T-helper 1 cell treated with Interleukin-12 subunit alpha and Interleukin-12 subunit beta and Interleukin-4 antibody, amounts not matched to agents 30 ng/mL and 1 ng/mL, for 36 hours (primary cell): Measurements from ENCODE around the gene TCERG1L. TPM values are rescaled to one million over a fixed set of nuclear protein-coding genes. Genes with fewer than 3 reads are reported as not detected.
"Not testable (repeated sequence)": the region's sequence is repeated elsewhere in the genome, so short reads cannot be mapped to it uniquely, and the experiment has no call there.

ENCODE experiments used
- intact Hi-C: fragments of 100-400 bp; cut with micrococcal nuclease; formaldehyde crosslinking; loops from one replicate; pipeline ENCODE4 v1.15.1; 2024
- total RNA-seq: library from RNA; stranded (reverse); gene quantifications from 2 replicates; pipeline ENCODE4 v1.2.3, GENCODE V29; 2022

The TCERG1L gene
- 0.07 TPM in 1 of 2 replicates, not detected in the other for total RNA-seq

DNA sequence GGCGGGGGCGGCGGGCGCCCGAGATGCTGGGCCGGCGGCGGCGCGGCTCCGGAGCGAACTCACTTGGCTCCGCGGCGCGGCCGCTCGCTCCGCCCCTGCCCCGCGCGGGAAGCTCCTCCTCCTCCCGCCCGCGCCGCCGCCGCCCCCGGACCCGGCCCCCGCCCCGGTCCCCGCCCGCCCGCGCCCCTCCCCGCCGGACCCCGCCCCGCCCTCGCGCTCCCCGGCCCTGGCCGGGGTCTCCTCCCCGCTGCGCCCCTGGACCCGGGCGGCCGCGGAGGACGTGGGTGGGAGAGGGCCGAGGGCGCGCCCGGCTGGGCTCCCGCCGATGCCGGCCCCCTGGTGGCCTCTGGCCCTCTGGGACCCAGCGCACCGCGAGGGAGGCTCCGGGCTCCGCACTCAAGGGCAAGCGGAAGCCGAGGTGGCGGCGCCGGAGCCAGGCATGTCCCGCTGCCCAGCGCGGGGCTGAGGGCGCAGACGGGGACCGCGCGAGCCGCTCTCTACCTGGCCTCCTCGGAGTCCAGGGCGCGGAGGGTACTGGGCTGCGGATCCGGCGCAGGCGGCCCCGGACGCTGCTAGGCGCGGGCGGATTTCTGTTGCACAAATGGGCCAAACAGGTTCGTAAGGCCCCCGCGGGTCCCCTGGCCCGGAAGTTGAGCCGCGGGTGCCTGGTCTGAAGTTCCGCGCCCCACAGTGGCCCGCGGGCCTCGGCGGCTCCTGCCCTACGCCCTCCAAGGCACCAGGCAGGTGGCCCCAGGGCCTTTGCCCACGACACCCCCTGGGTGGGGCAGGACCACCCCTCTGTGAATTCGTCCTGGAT is at the start of gene TCERG1L:
Gene TCERG1L, minus strand, starts transcription at position 61 of the 817 bp plus-strand sequence. CDS start 86 bp downstream, outside the sequence.
- intact Hi-C loops: no loop called here

- intact Hi-C loops: no loop called here
Measured at GRCh38 chr10:131358741-131359442, 47.4 kb upstream of the TCERG1L start.

GRCh38 chr10:131356442-131356841 is 44.9 kb upstream of the TCERG1L start:
- intact Hi-C loops: no loop called here

DNA sequence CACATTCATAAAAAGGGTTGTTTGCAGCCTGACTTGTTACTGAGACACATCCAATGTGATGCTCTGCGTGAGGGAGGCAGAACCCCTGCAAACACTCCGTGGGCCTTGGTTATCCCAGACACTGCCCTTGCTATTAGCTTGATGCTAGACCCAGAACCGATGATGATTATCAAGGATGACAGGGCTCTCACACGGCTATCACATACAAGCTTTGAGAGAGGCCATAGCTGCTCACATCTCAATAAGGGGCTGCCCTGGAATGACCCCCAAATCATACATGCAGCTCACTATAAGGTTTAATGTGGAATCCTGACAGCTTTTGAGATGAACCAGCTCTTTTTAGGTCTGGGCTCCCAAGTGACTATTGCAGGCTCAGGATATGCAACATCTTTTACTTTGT is 44.4 kb upstream of the TCERG1L start:
- intact Hi-C loops: no loop called here

DNA sequence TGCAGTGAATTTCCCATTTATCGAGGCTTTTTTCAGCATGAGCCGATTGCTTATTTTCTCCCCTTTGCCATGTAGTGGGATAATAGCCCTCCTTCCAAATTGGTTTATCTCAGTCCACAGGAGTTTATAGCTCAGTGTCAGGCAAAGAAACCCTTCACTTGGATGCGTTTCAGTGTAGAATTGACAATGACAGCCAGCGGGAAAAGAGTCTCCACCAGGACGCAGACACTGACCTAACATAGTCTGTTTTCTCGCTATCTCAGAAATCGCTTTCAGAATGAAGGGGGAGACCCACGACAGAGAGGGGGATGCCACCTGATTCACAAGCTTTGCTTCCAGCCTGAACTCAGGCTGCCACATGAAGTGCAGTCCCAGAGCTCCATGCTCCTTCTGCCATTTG is 43.5 kb upstream of the TCERG1L start:
- intact Hi-C loops: no loop called here

- intact Hi-C loops: no loop called here
Measured at GRCh38 chr10:131354380-131354779, 42.9 kb upstream of the TCERG1L start.

DNA sequence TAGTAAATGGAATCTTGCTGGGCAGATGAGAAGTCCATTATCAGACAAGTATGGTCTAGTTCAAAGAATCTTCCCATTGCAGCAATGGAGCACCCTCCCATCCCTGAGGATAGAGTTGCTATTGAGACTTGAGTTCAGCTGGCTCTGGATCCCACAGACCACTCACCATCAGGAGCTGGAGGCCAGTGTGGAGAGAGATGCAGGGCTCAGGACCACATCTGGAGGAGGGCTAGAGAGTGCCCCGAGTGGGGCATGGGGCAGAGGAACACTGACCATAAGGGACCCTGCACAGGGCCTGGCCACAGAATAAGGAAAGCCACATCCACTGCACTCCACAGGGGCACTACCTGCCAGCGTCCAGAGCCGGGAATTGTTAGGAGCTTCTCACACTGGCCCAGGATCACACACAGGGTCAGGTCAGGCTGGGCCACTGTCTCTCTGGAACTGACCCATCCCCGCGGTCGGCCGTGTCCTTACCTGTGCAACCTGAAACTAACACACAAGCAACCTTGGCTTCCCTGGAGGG is 41.3 kb upstream of the TCERG1L start:
- intact Hi-C loops: no loop called here

- intact Hi-C loops: no loop called here
Measured at GRCh38 chr10:131350660-131351059, 39.1 kb upstream of the TCERG1L start.

- intact Hi-C loops: no loop called here
Measured at GRCh38 chr10:131350245-131350644, 38.7 kb upstream of the TCERG1L start.

- intact Hi-C loops: no loop called here
Measured at GRCh38 chr10:131346456-131346855, 34.9 kb upstream of the TCERG1L start.

GRCh38 chr10:131345691-131346090 is 34.2 kb upstream of the TCERG1L start:
- intact Hi-C loops: no loop called here

GRCh38 chr10:131344747-131345146 is 33.2 kb upstream of the TCERG1L start:
- intact Hi-C loops: no loop called here

DNA sequence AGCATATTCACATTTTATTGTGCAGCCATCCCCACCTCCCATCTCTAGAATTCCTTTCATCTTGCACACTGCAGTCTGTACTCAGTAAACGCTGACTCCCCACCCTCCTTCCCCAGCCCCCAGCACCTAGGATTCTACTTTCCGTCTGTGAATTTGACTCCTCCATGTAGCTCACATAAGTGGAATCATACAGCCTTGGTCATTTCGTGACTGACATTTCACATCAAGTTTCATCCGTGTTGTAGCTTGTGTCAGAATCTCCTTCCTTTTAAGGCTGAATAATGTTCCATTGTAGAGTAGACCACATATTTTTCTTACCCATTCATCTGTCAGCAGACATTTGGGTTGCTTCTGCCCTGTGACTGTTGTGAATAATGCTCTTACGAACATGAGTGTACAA is 26.2 kb upstream of the TCERG1L start:
- intact Hi-C loops: no loop called here

DNA sequence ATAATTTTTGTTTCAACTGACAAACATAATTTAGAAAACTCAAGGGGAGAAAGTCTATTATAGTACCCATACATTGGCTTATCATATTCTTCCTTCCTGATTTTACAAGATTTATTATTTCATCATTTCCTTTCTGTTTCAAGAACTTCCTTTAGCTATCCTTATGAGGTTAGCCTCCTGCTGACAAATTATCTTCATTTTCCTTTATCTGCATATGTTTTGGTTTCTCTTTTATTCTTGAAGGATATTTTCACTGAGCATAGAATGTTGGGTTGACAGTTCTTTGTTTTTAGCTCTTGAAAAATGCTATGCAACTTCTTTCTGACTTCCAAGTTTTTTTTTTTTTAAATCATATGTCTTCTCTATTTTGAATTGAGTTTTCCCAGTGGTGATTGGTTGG is 21.3 kb upstream of the TCERG1L start:
- intact Hi-C loops: no loop called here

GRCh38 chr10:131323880-131324279 is 12.4 kb upstream of the TCERG1L start:
- intact Hi-C loops: no loop called here

DNA sequence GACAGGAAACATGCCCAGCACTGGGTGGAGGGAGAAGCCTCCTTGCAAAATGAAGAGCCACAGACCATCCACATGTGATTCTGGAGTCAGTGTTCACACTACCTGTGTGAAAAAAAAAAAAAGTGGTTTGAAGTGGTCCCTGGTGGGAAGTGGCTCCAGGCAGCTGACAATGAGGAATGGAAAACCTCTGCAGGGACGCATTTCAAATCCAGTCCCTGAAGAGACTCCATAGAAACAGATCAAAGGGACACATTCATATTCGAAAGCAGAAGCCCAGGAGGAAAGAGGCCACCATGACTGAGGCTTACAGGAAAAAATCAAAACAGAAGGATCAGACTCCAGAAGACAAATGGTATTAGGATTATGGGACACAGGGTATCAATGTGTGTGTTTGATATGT is 11.5 kb upstream of the TCERG1L start:
- intact Hi-C loops: no loop called here

GRCh38 chr10:131322575-131322974 is 11.1 kb upstream of the TCERG1L start:
- intact Hi-C loops: not testable (repeated sequence)

DNA sequence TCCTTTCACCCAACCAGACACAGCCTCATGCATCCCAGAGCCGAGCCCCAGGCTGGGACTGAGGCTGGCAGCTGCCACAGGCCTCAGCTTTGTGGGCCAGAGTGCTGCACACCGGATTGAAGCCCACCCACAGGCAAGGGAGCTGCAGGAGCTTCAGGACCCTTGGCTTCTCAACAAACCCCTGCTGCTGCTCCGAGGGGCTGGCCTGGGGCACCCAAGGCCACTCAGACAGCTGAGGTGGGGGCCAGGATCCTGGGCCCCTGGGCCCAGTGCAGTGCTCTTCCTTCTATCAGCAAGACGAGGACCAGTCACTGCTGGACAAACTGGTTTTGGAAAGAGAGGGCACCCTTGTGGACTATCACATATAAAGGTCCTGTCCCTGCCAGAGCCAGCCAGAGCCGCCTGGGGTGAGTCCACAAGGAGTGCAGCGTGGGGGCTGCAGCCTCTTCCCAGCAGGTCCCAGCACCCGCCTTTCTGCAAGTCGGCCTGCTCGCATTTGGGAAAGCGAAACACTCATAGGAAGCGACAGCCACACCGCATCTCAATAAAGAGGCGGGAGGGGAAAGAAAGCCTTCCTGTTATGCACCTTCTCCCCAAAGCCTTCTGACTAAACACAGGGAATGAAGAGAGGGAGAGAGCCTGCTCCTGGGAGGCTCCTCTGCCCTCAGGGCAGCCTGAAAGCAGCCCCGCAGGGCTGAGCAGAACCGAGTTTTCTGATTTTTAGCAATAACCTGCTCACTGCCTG is 9.5 kb upstream of the TCERG1L start:
- intact Hi-C loops: no loop called here

DNA sequence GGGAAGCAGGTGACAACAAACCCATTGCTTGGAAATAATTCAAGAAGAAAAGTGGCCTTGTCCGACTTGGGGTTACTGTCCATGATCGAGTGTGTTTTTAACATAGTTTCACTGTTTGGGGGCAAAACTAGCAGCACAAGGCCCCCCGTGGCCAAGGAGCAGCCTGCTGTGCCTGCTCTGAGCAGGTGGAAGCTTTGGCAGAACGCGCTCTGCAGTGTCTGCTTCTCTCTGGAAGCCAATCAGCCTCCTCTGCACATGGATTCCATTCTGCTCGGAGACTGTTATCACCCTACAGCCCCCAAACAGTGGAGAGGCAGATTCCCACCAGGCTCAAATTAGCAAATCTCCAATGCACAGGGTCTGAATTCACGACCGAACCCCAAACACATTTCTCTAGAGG is 7.3 kb upstream of the TCERG1L start:
- intact Hi-C loops: no loop called here

DNA sequence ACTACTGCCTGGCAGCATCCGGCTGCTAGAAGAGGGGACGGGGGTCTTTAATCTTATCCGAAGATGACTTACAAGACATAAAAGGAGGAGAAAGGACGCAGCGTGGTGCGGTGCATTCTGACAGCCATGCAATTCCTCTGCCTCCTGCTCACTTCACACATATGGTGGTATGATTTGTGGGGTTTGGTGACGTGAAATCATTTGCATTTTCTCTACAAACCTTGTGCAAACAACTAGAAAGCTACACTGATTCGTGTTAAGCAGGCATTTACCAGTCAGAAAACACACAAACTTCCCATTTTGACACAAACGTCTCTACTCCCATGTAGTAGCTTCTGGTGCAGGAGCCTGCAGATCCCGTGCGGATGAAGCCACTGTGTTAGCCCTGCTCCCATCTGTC is 6.8 kb upstream of the TCERG1L start:
- intact Hi-C loops: no loop called here

DNA sequence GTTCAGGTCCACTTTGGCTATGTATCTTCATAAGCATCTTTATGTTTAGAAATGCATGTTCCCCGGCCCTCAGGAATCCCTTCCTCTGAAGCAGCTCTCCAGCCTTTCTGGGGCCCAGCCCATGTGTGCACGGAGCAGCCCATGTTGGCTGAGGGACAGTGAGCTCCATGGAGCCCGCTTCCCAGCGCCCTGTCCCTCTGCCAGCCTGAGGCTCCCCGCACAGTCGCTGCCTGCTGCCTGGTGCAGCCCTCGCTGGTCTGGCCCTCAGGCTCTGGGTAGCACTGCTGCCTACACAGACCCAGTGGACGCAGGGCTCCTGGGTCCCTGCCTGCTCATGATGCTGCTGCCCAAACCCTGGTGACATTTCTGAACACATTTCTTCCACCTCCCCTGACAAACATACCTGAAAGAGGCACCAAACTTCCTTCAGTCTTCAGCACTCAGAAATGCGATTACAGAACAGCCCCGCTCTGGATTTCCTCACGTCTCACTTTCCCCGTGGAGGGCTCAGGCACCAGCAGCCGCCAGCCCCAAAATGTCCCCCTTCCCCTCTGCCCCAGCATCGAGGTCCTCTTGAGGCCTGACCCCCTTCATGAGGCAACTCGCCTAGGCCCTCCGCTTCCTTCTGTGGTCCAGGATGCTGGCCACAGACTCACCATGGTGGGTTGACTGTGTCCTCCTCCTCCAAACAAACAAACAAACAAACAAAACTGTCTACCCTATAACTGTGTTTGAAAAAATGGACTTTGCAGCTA is 5.0 kb upstream of the TCERG1L start:
- intact Hi-C loops: no loop called here
